ENCODE results near the gene KRTAP4-12. TPM values are rescaled to one million over a fixed set of nuclear protein-coding genes. Genes with fewer than 3 reads are reported as not detected.
"Not testable (repeated sequence)": the region's sequence is repeated elsewhere in the genome, so short reads cannot be mapped to it uniquely, and the experiment has no call there.

Gene KRTAP4-12
- total RNA-seq, 2 donors from 2014 or later = not detected

GRCh38 chr17:41153856-41154255, 29.9 kb upstream of the KRTAP4-12 start:
- H3K27me3 ChIP-seq = no peaks in the 10 kb centered on the region
- H3K27ac ChIP-seq = no peak overlapping the region
- H3K36me3 ChIP-seq = no peaks in the 10 kb centered on the region
- no peaks in the 10 kb centered on the region for H3K4me1 ChIP-seq
- no peak for DNase-seq (ENCODE audit: low spot score)
- H3K9me3 ChIP-seq = no peaks in the 10 kb centered on the region
- H3K4me3 ChIP-seq = no peak overlapping the region
- no peak for TF ChIP-seq CTCF (IDR thresholded peaks at IDR 0.05)

GRCh38 chr17:41151525-41151924, 27.5 kb upstream of the KRTAP4-12 start:
- H3K27me3 ChIP-seq = no peaks in the 10 kb centered on the region
- H3K4me3 ChIP-seq = no peak overlapping the region
- no peaks in the 10 kb centered on the region for H3K4me1 ChIP-seq
- no peaks in the 10 kb centered on the region for H3K9me3 ChIP-seq
- H3K36me3 ChIP-seq = no peaks in the 10 kb centered on the region
- no peak for TF ChIP-seq CTCF (IDR thresholded peaks at IDR 0.05)
- DNase-seq (ENCODE audit: low spot score) = no peak
- no peak overlapping the region for H3K27ac ChIP-seq

GRCh38 chr17:41150026-41150425, 26.0 kb upstream of the KRTAP4-12 start:
- no peak for DNase-seq (ENCODE audit: low spot score)
- Histone ChIP-seq H3K36me3 (no peaks in the 10 kb centered on the region), H3K27me3 (no peaks in the 10 kb centered on the region), H3K4me1 (no peaks in the 10 kb centered on the region), H3K9me3 (no peaks in the 10 kb centered on the region), H3K27ac (no peak overlapping the region), H3K4me3 (no peak overlapping the region)
- TF ChIP-seq CTCF (IDR thresholded peaks at IDR 0.05) = no peak

- Histone ChIP-seq H3K27me3 (no peaks in the 10 kb centered on the region), H3K4me1 (no peaks in the 10 kb centered on the region), H3K27ac (no peak within 1 kb of the TSS), H3K9me3 (no peaks in the 10 kb centered on the region), H3K4me3 (no peak within 1 kb of the TSS), H3K36me3 (no peaks in the 10 kb centered on the region)
- no peak for DNase-seq (ENCODE audit: low spot score)
- TF ChIP-seq CTCF (IDR thresholded peaks at IDR 0.05) = no peak
Observed at GRCh38 chr17:41149652-41149985, 25.6 kb upstream of the KRTAP4-12 start, which contains the start of gene KRTAP4-5. KRTAP4-5 (minus strand) TSS chr17:41149825; CDS start chr17:41149767, 58 bp downstream.

GRCh38 chr17:41148971-41149651, 25.1 kb upstream of the KRTAP4-12 start:
- H3K27me3 ChIP-seq; DNase-seq (ENCODE audit: low spot score): not testable (repeated sequence)

GRCh38 chr17:41147531-41148204, 23.7 kb upstream of the KRTAP4-12 start:
- no peaks in the 10 kb centered on the region for H3K4me1 ChIP-seq
- no peak for TF ChIP-seq CTCF (IDR thresholded peaks at IDR 0.05)
- no peak overlapping the region for H3K4me3 ChIP-seq
- peaks cover 0 to 13% of the 10 kb centered on the region in 2 donors for H3K9me3 ChIP-seq
- no peaks in the 10 kb centered on the region for H3K27me3 ChIP-seq
- H3K36me3 ChIP-seq = no peaks in the 10 kb centered on the region
- DNase-seq (ENCODE audit: low spot score) = no peak
- H3K27ac ChIP-seq = no peak overlapping the region

More at GRCh38 chr17:41148971-41149651, 25.1 kb upstream of the KRTAP4-12 start:
- H3K4me3 ChIP-seq, H3K27ac ChIP-seq, H3K9me3 ChIP-seq, H3K4me1 ChIP-seq, H3K36me3 ChIP-seq: not testable (repeated sequence)

All from right atrium auricular region (tissue), 2 donors.